ENCODE results near the gene CXCL11. TPM values are rescaled to one million over a fixed set of nuclear protein-coding genes. Genes with fewer than 3 reads are reported as not detected.

CXCL11 gene
- total and polyA plus RNA-seq, 10 donors, result 0.96 to 5.4 (median 2.2) TPM

GRCh38 chr4:76012388-76012801 is 23.5 kb downstream of the CXCL11 start:
- TF ChIP-seq POLR2A (IDR thresholded peaks at IDR 0.05) (no peak), CTCF (IDR thresholded peaks at IDR 0.05 in 8 of 11, conservative IDR thresholded peaks at IDR 0.05 in 3 of 11) (no peak)
- DNase-seq, result no peak
- 15 to 31% (median 21%) methylated on average over 1 of the region's 1 CpG for WGBS, 5 donors
- H3K4me1 ChIP-seq, result peaks cover 0 to 37% (median 10%) of the 10 kb centered on the region in 6 donors
- H3K36me3 ChIP-seq, result no peaks in the 10 kb centered on the region
- H3K27ac ChIP-seq, result peak overlapping the region; percentile 27 to 82 (median 76)
- intact Hi-C loops (cut with DNase I; ENCODE audit: low total_unique reads), result no loop called here
- peak overlapping the region in 1 of 8 donors; percentile 45 for H3K4me3 ChIP-seq
- no peaks in the 10 kb centered on the region for H3K27me3 ChIP-seq (replicated peaks in 1 of 7)
- no peaks in the 10 kb centered on the region for H3K9me3 ChIP-seq

- no peak for DNase-seq
- Histone ChIP-seq H3K4me1 (peaks cover 0 to 37% (median 10%) of the 10 kb centered on the region in 6 donors), H3K27me3 (replicated peaks in 1 of 7) (no peaks in the 10 kb centered on the region), H3K4me3 (peak overlapping the region in 3 of 8 donors; percentile 1 to 45 (median 4)), H3K9me3 (no peaks in the 10 kb centered on the region), H3K36me3 (no peaks in the 10 kb centered on the region), H3K27ac (peak overlapping the region; percentile 27 to 82 (median 76))
- TF ChIP-seq CTCF (IDR thresholded peaks at IDR 0.05 in 8 of 11, conservative IDR thresholded peaks at IDR 0.05 in 3 of 11) (no peak), POLR2A (IDR thresholded peaks at IDR 0.05) (no peak), POLR2AphosphoS5 (IDR thresholded peaks at IDR 0.05) (no peak)
- intact Hi-C loops (cut with DNase I; ENCODE audit: low total_unique reads), result no loop called here
- WGBS, 5 donors, result 29 to 43% (median 35%) methylated on average over 13 of the region's 13 CpGs
Observed at GRCh38 chr4:76011700-76012387, 24.0 kb downstream of the CXCL11 start.

- Histone ChIP-seq H3K27ac (peak overlapping the region; percentile 27 to 82 (median 76)), H3K27me3 (replicated peaks in 1 of 7) (no peaks in the 10 kb centered on the region), H3K4me1 (peaks cover 0 to 37% (median 10%) of the 10 kb centered on the region in 6 donors), H3K36me3 (no peaks in the 10 kb centered on the region), H3K9me3 (no peaks in the 10 kb centered on the region), H3K4me3 (peak overlapping the region in 3 of 8 donors; percentile 1 to 45 (median 4))
- no peak for DNase-seq
- TF ChIP-seq CTCF (IDR thresholded peaks at IDR 0.05 in 8 of 11, conservative IDR thresholded peaks at IDR 0.05 in 3 of 11), result no peak
- TF ChIP-seq POLR2A (IDR thresholded peaks at IDR 0.05), result no peak
- no peak for TF ChIP-seq POLR2AphosphoS5 (IDR thresholded peaks at IDR 0.05)
- intact Hi-C loops (cut with DNase I; ENCODE audit: low total_unique reads), result no loop called here
- 97% methylated on average over 27 to 31 of the region's 31 CpGs for WGBS, 5 donors
Observed at GRCh38 chr4:76011018-76011670, 24.7 kb downstream of the CXCL11 start.

- Histone ChIP-seq H3K4me1 (peaks cover 0 to 37% (median 10%) of the 10 kb centered on the region in 6 donors), H3K36me3 (no peaks in the 10 kb centered on the region), H3K9me3 (no peaks in the 10 kb centered on the region), H3K4me3 (no peak overlapping the region), H3K27ac (peak overlapping the region in 1 of 8 donors; percentile 82), H3K27me3 (replicated peaks in 1 of 7) (no peaks in the 10 kb centered on the region)
- WGBS, 5 donors, result 94 to 98% (median 95%) methylated on average over 13 of the region's 13 CpGs
- intact Hi-C loops (cut with DNase I; ENCODE audit: low total_unique reads), result no loop called here
- TF ChIP-seq POLR2AphosphoS5 (IDR thresholded peaks at IDR 0.05), result no peak
- TF ChIP-seq CTCF (IDR thresholded peaks at IDR 0.05 in 8 of 11, conservative IDR thresholded peaks at IDR 0.05 in 3 of 11), result no peak
- no peak for TF ChIP-seq POLR2A (IDR thresholded peaks at IDR 0.05)
- no peak for DNase-seq
Observed at GRCh38 chr4:76010576-76010975, 25.3 kb downstream of the CXCL11 start.

Data from spleen (tissue), 11 donors.